Calu3 (cell line): ENCODE measurements around the gene SLC35E2B. TPM values are rescaled to one million over a fixed set of nuclear protein-coding genes. Genes with fewer than 3 reads are reported as not detected.

Experiments used
- BruUV-seq: library from RNA; stranded (reverse); fragments of 400-500 nt; replicated peaks from 2 replicates; lab custom pipeline; 2021; lab: Mats Ljungman, UMichigan
- CTCF ChIA-PET: fragments of 300-600 bp; sonication (Branson Sonifier 250); formaldehyde crosslinking; loops from one replicate; lab custom pipeline; 2022; ENCODE audit warnings: antibody characterized with exemption; lab: Charles Lee
- DNase-seq: peaks from one replicate; pipeline ENCODE4 v3.0.0; 2022
- H3K27ac Mint-ChIP-seq: one replicate; pipeline ENCODE4 v1.8.0; 2022; ENCODE audit warnings: mixed read lengths; ENCODE audit not compliant: unreplicated experiment
- H3K27me3 Mint-ChIP-seq: one replicate; pipeline ENCODE4 v1.8.0; 2022; ENCODE audit warnings: mixed read lengths; ENCODE audit not compliant: unreplicated experiment
- H3K36me3 Mint-ChIP-seq: one replicate; pipeline ENCODE4 v1.8.0; 2022; ENCODE audit warnings: mild to moderate bottlenecking, moderate library complexity, mixed read lengths; ENCODE audit not compliant: insufficient read depth, unreplicated experiment
- H3K4me1 Mint-ChIP-seq: one replicate; pipeline ENCODE4 v1.8.0; 2022; ENCODE audit warnings: mild to moderate bottlenecking, low read depth, mixed read lengths; ENCODE audit not compliant: unreplicated experiment
- H3K4me3 Mint-ChIP-seq: one replicate; pipeline ENCODE4 v1.8.0; 2022; ENCODE audit warnings: mild to moderate bottlenecking, low read depth, moderate library complexity, mixed read lengths; ENCODE audit not compliant: unreplicated experiment
- H3K9me3 Mint-ChIP-seq: one replicate; pipeline ENCODE4 v1.8.0; 2022; ENCODE audit warnings: low read depth, mixed read lengths; ENCODE audit not compliant: unreplicated experiment
- intact Hi-C: fragments of 100-400 bp; cut with micrococcal nuclease; formaldehyde crosslinking; loops from one replicate; pipeline ENCODE4 v1.10.0; 2022; ENCODE audit not compliant: unreplicated experiment
- total RNA-seq: library from RNA; stranded (reverse); gene quantifications from 2 replicates; pipeline ENCODE4 v1.2.3, GENCODE V29; 2022
- TF ChIP-seq, protein P1 (sequence below): fragments of 200-600 bp; IDR thresholded peaks from one replicate; pipeline ENCODE4 v1.8.0; 2022; ENCODE audit warnings: antibody characterized with exemption; ENCODE audit not compliant: unreplicated experiment

Gene SLC35E2B
- total RNA-seq, 1 experiment from 2014 or later = 39.3 TPM

DNA sequence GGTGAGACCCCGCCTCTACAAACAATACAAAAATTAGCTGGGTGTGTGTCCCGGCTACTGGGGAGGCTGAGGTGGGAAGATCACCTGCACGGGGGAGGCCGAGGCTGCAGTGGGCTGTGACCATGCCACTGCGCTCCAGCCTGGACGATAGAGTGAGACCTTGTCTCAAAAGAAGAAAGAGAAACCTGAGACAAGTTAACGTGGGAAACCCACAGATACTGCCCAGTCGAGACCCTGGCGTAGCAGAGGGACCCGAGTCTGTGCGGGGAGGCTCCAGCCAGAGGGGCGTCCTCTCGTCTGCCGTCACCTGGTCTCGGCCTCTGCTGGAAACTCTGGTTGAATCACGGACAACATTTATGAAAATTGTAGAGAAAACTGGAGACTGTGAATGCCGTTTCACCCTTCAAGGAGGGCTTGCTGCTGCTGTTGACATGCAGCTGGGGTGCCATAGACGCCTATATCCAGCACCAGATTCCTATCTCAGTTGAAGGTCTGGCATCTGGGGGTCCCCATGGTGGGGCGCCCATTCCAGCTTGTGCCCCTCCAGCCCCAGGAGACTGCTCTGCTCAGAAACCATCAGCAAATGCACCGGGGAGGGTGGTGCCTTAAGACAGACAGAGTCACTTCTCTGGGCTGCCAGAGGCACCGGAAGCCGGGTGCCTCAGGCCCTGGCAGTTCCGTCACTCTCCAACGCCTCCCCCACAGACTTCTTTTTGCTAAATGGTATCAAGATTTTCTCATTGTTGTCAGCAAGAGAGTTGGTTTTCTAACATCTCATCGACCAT, 20.2 kb downstream of the SLC35E2B start:
- H3K27me3 Mint-ChIP-seq = no peaks in the 10 kb centered on the region
- no peak for DNase-seq
- H3K27ac Mint-ChIP-seq = no peak overlapping the region
- peaks cover 15% of the 10 kb centered on the region for H3K36me3 Mint-ChIP-seq
- no TSS peak for BruUV-seq
- TF ChIP-seq, protein P1, sequence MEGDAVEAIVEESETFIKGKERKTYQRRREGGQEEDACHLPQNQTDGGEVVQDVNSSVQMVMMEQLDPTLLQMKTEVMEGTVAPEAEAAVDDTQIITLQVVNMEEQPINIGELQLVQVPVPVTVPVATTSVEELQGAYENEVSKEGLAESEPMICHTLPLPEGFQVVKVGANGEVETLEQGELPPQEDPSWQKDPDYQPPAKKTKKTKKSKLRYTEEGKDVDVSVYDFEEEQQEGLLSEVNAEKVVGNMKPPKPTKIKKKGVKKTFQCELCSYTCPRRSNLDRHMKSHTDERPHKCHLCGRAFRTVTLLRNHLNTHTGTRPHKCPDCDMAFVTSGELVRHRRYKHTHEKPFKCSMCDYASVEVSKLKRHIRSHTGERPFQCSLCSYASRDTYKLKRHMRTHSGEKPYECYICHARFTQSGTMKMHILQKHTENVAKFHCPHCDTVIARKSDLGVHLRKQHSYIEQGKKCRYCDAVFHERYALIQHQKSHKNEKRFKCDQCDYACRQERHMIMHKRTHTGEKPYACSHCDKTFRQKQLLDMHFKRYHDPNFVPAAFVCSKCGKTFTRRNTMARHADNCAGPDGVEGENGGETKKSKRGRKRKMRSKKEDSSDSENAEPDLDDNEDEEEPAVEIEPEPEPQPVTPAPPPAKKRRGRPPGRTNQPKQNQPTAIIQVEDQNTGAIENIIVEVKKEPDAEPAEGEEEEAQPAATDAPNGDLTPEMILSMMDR = no peak
- H3K4me1 Mint-ChIP-seq = no peaks in the 10 kb centered on the region
- H3K4me3 Mint-ChIP-seq = no peak overlapping the region
- CTCF ChIA-PET = no interaction called here
- intact Hi-C loops = no loop called here
- H3K9me3 Mint-ChIP-seq = no peaks in the 10 kb centered on the region

DNA sequence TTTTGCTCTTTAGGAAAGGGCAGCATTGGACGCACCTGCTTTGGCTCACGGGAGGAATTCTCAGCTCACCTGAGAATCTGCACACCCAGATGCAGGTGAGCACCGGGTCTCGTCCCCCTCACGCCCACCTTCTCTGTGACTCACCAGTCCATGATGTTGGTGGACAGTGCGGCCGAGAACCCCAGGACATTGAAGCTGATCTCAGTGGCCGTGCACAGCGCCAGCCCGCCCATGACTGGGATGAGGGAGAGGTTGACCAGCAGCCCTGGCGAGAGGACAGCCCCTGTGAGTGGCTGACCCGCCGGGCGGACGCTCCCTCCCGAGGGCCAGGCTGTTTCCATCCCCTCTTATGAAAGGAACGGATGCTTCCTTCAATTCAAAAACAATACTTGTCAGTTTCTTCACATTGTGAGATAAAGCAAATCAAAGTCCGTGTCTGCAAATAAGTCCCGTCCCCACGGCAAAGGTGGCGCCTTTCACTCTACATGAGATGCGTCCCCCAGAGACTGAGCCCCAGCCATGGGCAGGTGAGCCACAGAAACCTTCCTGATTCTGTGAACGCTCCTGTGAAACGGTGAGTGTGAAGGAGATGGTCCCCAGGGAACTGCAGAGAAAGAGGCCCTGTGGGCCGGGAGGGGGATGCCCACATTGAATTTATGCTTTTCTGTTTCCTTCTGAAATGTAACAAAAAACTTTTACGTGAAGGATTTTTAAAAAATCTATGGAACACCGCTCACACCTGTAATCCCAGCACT, 21.1 kb downstream of the SLC35E2B start:
- TF ChIP-seq, protein P1 = no peak

DNA sequence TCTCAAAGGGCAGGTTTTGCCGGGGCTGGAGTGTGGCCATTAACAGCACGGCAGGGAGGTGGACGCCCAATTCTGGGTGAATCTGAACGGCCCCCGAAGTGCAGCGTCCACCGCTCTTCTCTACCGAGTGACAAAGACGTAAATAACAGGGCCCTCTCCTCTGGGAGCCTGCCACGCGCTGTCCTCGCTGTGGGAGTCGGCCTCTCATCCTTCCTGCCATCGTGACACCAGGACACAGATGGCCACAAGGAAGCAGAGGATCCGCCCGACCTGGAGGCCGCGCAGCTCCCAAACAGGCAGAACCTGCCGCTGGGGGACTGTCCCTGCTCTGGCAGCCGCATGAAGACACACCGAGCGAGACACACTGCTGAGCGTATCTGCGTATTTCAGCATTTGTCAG, 21.7 kb downstream of the SLC35E2B start:
- Mint-ChIP-seq H3K4me3 (no peak overlapping the region), H3K36me3 (peaks cover 22% of the 10 kb centered on the region), H3K9me3 (no peaks in the 10 kb centered on the region), H3K4me1 (no peaks in the 10 kb centered on the region), H3K27me3 (no peaks in the 10 kb centered on the region), H3K27ac (no peak overlapping the region)
- TF ChIP-seq, protein P1 = no peak
- no peak for DNase-seq
- CTCF ChIA-PET = no interaction called here
- BruUV-seq = no TSS peak
- intact Hi-C loops = no loop called here

More for the DNA sequence above, 21.1 kb downstream of the SLC35E2B start:
- Mint-ChIP-seq H3K9me3 (no peaks in the 10 kb centered on the region), H3K36me3 (peaks cover 17% of the 10 kb centered on the region), H3K27ac (no peak overlapping the region), H3K4me1 (no peaks in the 10 kb centered on the region), H3K27me3 (no peaks in the 10 kb centered on the region), H3K4me3 (no peak overlapping the region)
- CTCF ChIA-PET = no interaction called here
- DNase-seq = no peak
- BruUV-seq = no TSS peak
- intact Hi-C loops = no loop called here

- intact Hi-C loops = no loop called here
- CTCF ChIA-PET = interaction anchor here (0.7 kb wide), 1 partner anchor 249 kb away, joined by 3 read pairs; no protein-coding TSS in a partner anchor
- Mint-ChIP-seq H3K27ac (no peak overlapping the region), H3K9me3 (no peaks in the 10 kb centered on the region), H3K4me3 (no peak overlapping the region), H3K4me1 (no peaks in the 10 kb centered on the region), H3K36me3 (peaks cover 23% of the 10 kb centered on the region), H3K27me3 (no peaks in the 10 kb centered on the region)
- no peak for DNase-seq
- no TSS peak for BruUV-seq
- TF ChIP-seq, protein P1 = no peak
Observed at GRCh38 chr1:1669468-1670440, 22.8 kb downstream of the SLC35E2B start.
